Heart left ventricle (tissue), 16 donors: Measurements from ENCODE around the gene ASCC2. TPM values are rescaled to one million over a fixed set of nuclear protein-coding genes. Genes with fewer than 3 reads are reported as not detected.

ENCODE experiments used
- ATAC-seq, 4 donors: fragments of 200-7000 bp; cut with Tn5 transposase; one replicate each; pipeline ENCODE4 v1.9.1; 2020 to 2022; ENCODE audit warnings: moderate library complexity in 4 of 4, mild to moderate bottlenecking in 3 of 4, moderate number of reproducible peaks in 1 of 4
- DNase-seq, 5 donors: peaks; one replicate each; pipeline ENCODE4 v3.0.0-alpha.2; 2020
- H3K27ac ChIP-seq, 12 donors: fragments of 200-600 bp; sonication (generic) in 4 of 12; one replicate each; pipeline versions ENCODE4 v1.5.0 to v1.8.0; 2016 to 2022; ENCODE audit warnings: mild to moderate bottlenecking in 2 of 12
- H3K27me3 ChIP-seq, 9 donors: fragments of 200-600 bp; sonication (generic) in 2 of 9; one replicate each; pipeline versions ENCODE4 v1.5.1 to v1.8.0; 2016 to 2022; ENCODE audit warnings: mild to moderate bottlenecking in 3 of 9
- H3K36me3 ChIP-seq, 9 donors: fragments of 200-600 bp; sonication (generic) in 2 of 9; one replicate each; pipeline versions ENCODE4 v1.5.0 to v1.8.0; 2018 to 2022; ENCODE audit warnings: mild to moderate bottlenecking in 2 of 9
- H3K4me1 ChIP-seq, 12 donors: fragments of 200-600 bp; sonication (generic) in 4 of 12; one replicate each; pipeline versions ENCODE4 v1.5.0 to v1.8.0; 2016 to 2022; ENCODE audit warnings: mild to moderate bottlenecking in 3 of 12
- H3K4me3 ChIP-seq, 12 donors: fragments of 200-600 bp; sonication (generic) in 4 of 12; one replicate each; pipeline versions ENCODE4 v1.5.0 to v1.8.0; 2017 to 2022; ENCODE audit warnings: mild to moderate bottlenecking in 9 of 12, moderate library complexity in 4 of 12
- H3K9me3 ChIP-seq, 12 donors: fragments of 200-600 bp; sonication (generic) in 4 of 12; one replicate each; pipeline versions ENCODE4 v1.5.0 to v1.8.0; 2016 to 2022; ENCODE audit warnings: mild to moderate bottlenecking in 1 of 12
- POLR2A ChIP-seq, 2 donors: fragments of 450-650 bp; IDR thresholded peaks; one replicate each; pipeline ENCODE4 v1.6.1; 2017; ENCODE audit warnings: antibody characterized with exemption in 2 of 2, mild to moderate bottlenecking in 2 of 2, moderate library complexity in 2 of 2
- WGBS, 4 donors: extraction: QIAGEN DNeasy Blood & Tissue Kit in 2 of 4; methylation state at CpG; one replicate each; pipeline versions ENCODE4 v1.1.5 to v1.1.7; 2013 to 2018; 5-methylcytosine and 5-hydroxymethylcytosine counted together
- intact Hi-C, 10 donors: fragments of 100-400 bp; cut with DNase I; formaldehyde crosslinking; loops; one replicate each; pipeline versions ENCODE4 v1.11.1 to v1.14.2; 2022
- polyA plus RNA-seq, 2 donors: library from polyadenylated mRNA; stranded (reverse); fragments of 200-250 nt; gene quantifications; one replicate each; pipeline ENCODE4 v1.2.3, GENCODE V29; 2013
- total RNA-seq, 9 donors: library from RNA; depleted of rRNA in 2 of 9; stranded (reverse); fragments of >200 nt in 2 of 9; fragmentation: NEBNext Ultra II Directional in 3 of 9; extraction: Animal tissue kit (Norgen Biotek cat#: 25700) in 3 of 9; gene quantifications; one replicate each; pipeline versions ENCODE4 v1.1.0 to v1.2.4, GENCODE V29; 2016 to 2023
- TF ChIP-seq, protein P1 (sequence below), 12 donors: fragments of 200-600 bp; sonication (generic) in 4 of 12; IDR thresholded peaks; one replicate each; pipeline versions ENCODE4 v1.5.0 to v1.8.0; 2018 to 2022; ENCODE audit warnings: antibody characterized with exemption in 12 of 12, mild to moderate bottlenecking in 5 of 12
- donor health status: ischemic (EF 13 %, LVEDD 7.1; RV severe dilation, severe dysfunction).
- donor health status: healthy with polysubstance abuse.
- donor health status: DM: no; HTN: yes; CAD: no.
- donor health status: DM: no; HTN: no; CAD: no.
- donor health status: ischemic (EF 25% LVEDD 6.9; RV normal size, moderate dysfunction).
- donor health status: ischemic (EF 25% LVEDD 5.7; RV mildly dilated, moderate dysfunction).
- donor health status: healthy.
- donor health status: DM: yes; HTN: yes; CAD: no.
- donor health status: ischemic (EF 35%, LVEDD 5.7; RV mildly dilated, moderate dysfunction).
- donor health status: nonischemic (EF 11% LVEDD 7.7; RV severe dilation, severe dysfunction).
- donor health status: DM: yes; HTN: yes; CAD: no.
- donor health status: PGD.
- donor health status: ischemic (EF 29% LVEDD 5.4; RV normal size, mild dysfunction).
- donor health status: nonischemic (EF 23%, LVEDD 6.1; RV moderate dilation, normal function).

ASCC2 gene
- total and polyA plus RNA-seq, 11 donors: 23.6 to 77.1 (median 36.7) TPM

GRCh38 chr22:29766632-29767170, 71.4 kb downstream of the ASCC2 start, which contains the start of gene ZMAT5:
Gene ZMAT5 (minus strand): TSS chr22:29767007. CDS start chr22:29748544, 18,463 bp downstream.
- TF ChIP-seq, protein P1, sequence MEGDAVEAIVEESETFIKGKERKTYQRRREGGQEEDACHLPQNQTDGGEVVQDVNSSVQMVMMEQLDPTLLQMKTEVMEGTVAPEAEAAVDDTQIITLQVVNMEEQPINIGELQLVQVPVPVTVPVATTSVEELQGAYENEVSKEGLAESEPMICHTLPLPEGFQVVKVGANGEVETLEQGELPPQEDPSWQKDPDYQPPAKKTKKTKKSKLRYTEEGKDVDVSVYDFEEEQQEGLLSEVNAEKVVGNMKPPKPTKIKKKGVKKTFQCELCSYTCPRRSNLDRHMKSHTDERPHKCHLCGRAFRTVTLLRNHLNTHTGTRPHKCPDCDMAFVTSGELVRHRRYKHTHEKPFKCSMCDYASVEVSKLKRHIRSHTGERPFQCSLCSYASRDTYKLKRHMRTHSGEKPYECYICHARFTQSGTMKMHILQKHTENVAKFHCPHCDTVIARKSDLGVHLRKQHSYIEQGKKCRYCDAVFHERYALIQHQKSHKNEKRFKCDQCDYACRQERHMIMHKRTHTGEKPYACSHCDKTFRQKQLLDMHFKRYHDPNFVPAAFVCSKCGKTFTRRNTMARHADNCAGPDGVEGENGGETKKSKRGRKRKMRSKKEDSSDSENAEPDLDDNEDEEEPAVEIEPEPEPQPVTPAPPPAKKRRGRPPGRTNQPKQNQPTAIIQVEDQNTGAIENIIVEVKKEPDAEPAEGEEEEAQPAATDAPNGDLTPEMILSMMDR (IDR thresholded peaks at IDR 0.05): no peak
- peak in 1 of 2 donors; percentile 55 for TF ChIP-seq POLR2A (IDR thresholded peaks at IDR 0.05)
- intact Hi-C loops: loop anchor here in 5 of 10 donors (5.0 to 10.0 kb wide), 6 partner anchors 66 to 238 kb away; partner anchors contain the start of genes ASCC2 (in 2 of the 5) and MTMR3 (in 1 of the 5)
- Histone ChIP-seq H3K4me3 (peak within 1 kb of the TSS; percentile 70 to 98 (median 80)), H3K27ac (peak within 1 kb of the TSS; percentile 87 to 96 (median 91)), H3K27me3 (no peaks in the 10 kb centered on the region), H3K4me1 (peaks cover 6 to 42% (median 29%) of the 10 kb centered on the region in 12 donors), H3K9me3 (no peaks in the 10 kb centered on the region), H3K36me3 (peaks cover 2 to 34% (median 27%) of the 10 kb centered on the region in 9 donors)
- ATAC-seq (peak; percentile 97 to 99 (median 98)), DNase-seq (peak; percentile 94 to 97 (median 96))
- 0 to 1% (median 0%) methylated on average over 24 to 32 of the region's 32 CpGs for WGBS, 4 donors

DNA sequence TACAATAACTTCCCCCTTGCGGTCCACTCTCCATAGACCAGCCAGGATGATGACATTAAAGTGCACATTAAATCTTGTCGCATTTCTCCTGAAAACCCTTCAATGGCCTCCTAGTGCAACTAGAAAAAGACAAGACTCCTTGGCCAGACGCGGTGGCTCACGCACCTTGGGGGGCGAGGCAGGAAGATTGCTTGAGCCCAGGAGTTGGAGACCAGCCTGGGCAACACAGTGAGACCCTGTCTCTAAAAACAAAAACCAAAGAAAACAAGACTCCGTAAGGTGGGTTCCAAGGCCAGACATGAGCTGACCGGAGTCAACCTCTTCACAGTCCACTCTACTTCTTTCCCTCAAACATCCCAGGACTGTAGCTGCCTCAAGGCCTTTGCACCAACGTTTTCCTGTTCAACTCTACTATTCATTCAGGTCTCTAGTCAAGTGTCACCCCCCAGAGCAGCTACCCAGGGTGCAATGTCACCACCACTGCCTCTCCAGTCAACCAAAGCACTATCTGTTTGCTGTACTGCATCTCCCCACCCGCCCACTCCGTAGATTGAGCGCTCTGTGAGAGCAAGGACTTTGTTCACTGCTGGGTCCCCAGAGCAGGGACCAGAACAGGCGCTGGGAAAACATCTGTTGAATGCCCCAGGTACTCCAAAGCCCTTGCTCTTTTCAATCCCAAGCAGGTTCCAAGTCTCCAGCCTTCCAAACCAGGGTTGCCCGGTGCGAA, 72.0 kb downstream of the ASCC2 start:
- H3K9me3 ChIP-seq: no peaks in the 10 kb centered on the region
- TF ChIP-seq POLR2A (IDR thresholded peaks at IDR 0.05): no peak
- TF ChIP-seq, protein P1 (IDR thresholded peaks at IDR 0.05): no peak
- H3K27me3 ChIP-seq: no peaks in the 10 kb centered on the region
- intact Hi-C loops: loop anchor here in 5 of 10 donors (5.0 to 10.0 kb wide), 6 partner anchors 66 to 239 kb away; partner anchors contain the start of genes ASCC2 (in 2 of the 5) and MTMR3 (in 1 of the 5)
- ATAC-seq (peak; percentile 0 to 4 (median 1)), DNase-seq (no peak)
- WGBS, 4 donors: 54 to 67% (median 60%) methylated on average over 13 to 15 of the region's 15 CpGs
- peak overlapping the region; percentile 56 to 98 (median 80) for H3K4me3 ChIP-seq
- peaks cover 6 to 42% (median 29%) of the 10 kb centered on the region in 12 donors for H3K4me1 ChIP-seq
- H3K27ac ChIP-seq: peak overlapping the region in 11 of 12 donors; percentile 73 to 96 (median 90)
- peaks cover 2 to 28% (median 21%) of the 10 kb centered on the region in 9 donors for H3K36me3 ChIP-seq

GRCh38 chr22:29762263-29762662, 75.8 kb downstream of the ASCC2 start:
- Histone ChIP-seq H3K4me1 (peaks cover 0 to 25% (median 13%) of the 10 kb centered on the region in 12 donors), H3K27me3 (no peaks in the 10 kb centered on the region), H3K9me3 (no peaks in the 10 kb centered on the region), H3K27ac (no peak overlapping the region), H3K4me3 (no peak overlapping the region), H3K36me3 (peaks cover 0 to 2% (median 0%) of the 10 kb centered on the region in 9 donors)
- DNase-seq (no peak), ATAC-seq (no peak)
- WGBS, 4 donors: 79 to 92% (median 86%) methylated on average over 15 of the region's 15 CpGs
- no peak for TF ChIP-seq POLR2A (IDR thresholded peaks at IDR 0.05)
- TF ChIP-seq, protein P1 (IDR thresholded peaks at IDR 0.05): no peak
- intact Hi-C loops: loop anchor here in 3 of 10 donors (10.0 kb wide), 3 partner anchors 73 to 243 kb away; partner anchors contain the start of genes ASCC2 (in 1 of the 3) and MTMR3 (in 1 of the 3)

GRCh38 chr22:29758959-29759358, 79.1 kb downstream of the ASCC2 start:
- no peaks in the 10 kb centered on the region for H3K27me3 ChIP-seq
- DNase-seq: no peak
- H3K4me3 ChIP-seq: no peak overlapping the region
- H3K9me3 ChIP-seq: no peaks in the 10 kb centered on the region
- 30 to 68% (median 42%) methylated on average over 5 of the region's 5 CpGs for WGBS, 4 donors
- no peak overlapping the region for H3K27ac ChIP-seq
- TF ChIP-seq, protein P1 (IDR thresholded peaks at IDR 0.05): no peak
- TF ChIP-seq POLR2A (IDR thresholded peaks at IDR 0.05): no peak
- H3K4me1 ChIP-seq: peaks cover 0 to 17% (median 6%) of the 10 kb centered on the region in 12 donors
- intact Hi-C loops: no loop called here
- ATAC-seq: peak in 1 of 4 donors; percentile 54
- peaks cover 0 to 9% (median 0%) of the 10 kb centered on the region in 9 donors for H3K36me3 ChIP-seq
